K562 (cell line): Measurements from ENCODE around the gene PTPN1. TPM values are rescaled to one million over a fixed set of nuclear protein-coding genes. Genes with fewer than 3 reads are reported as not detected.

Source experiments
- ARNT ChIP-seq, 2 experiments: fragments of 450-650 bp; IDR thresholded peaks; 2 replicates each; pipeline ENCODE4 v1.6.1; 2016; ENCODE audit warnings: mild to moderate bottlenecking in 1 of 2
- DLX4 ChIP-seq: fragments of 250-450 bp; sonication (Bioruptor Pico); IDR thresholded peaks from 2 replicates; pipeline ENCODE4 v1.6.1; 2021; ENCODE audit warnings: mild to moderate bottlenecking
- E2F5 ChIP-seq: sonication (generic); formaldehyde crosslinking; IDR thresholded peaks from 2 replicates; pipeline ENCODE4 v1.8.0; 2022; ENCODE audit warnings: mild to moderate bottlenecking, missing genetic modification reagents
- ELF2 ChIP-seq: fragments of 250-450 bp; sonication (Bioruptor Pico); IDR thresholded peaks from 2 replicates; pipeline ENCODE4 v1.5.0; 2021; ENCODE audit warnings: mild to moderate bottlenecking
- GABPB2 ChIP-seq: fragments of 250-450 bp; sonication (Bioruptor Pico); conservative IDR thresholded peaks from 2 replicates; pipeline ENCODE4 v1.5.1; 2021; ENCODE audit warnings: mild to moderate bottlenecking
- HDAC8 ChIP-seq: fragments of 450-650 bp; IDR thresholded peaks from 2 replicates; pipeline ENCODE4 v1.6.1; 2016; ENCODE audit warnings: mild to moderate bottlenecking, missing genetic modification characterization, moderate library complexity, missing compliant biosample characterization
- L3MBTL2 ChIP-seq: fragments of 450-650 bp; IDR thresholded peaks from 2 replicates; pipeline ENCODE4 v1.6.1; 2016; ENCODE audit warnings: mild to moderate bottlenecking, moderate library complexity
- MAFF ChIP-seq: IDR thresholded peaks from 2 replicates; pipeline ENCODE4 v1.6.1; 2012; ENCODE audit warnings: low read length, improper control_type of control experiment
- RERE ChIP-seq: sonication (generic); formaldehyde crosslinking; IDR thresholded peaks from 2 replicates; pipeline ENCODE4 v1.8.0; 2023; ENCODE audit warnings: missing genetic modification reagents, mild to moderate bottlenecking, borderline replicate concordance
- RUNX1 ChIP-seq: sonication (generic); IDR thresholded peaks from 2 replicates; pipeline ENCODE4 v1.6.1; 2016; ENCODE audit warnings: antibody characterized with exemption, low read depth
- SMAD4 ChIP-seq: fragments of 250-450 bp; sonication (Bioruptor Pico); conservative IDR thresholded peaks from 2 replicates; pipeline ENCODE4 v1.8.0; 2021; ENCODE audit warnings: inconsistent platforms, mild to moderate bottlenecking, moderate library complexity
- TFE3 ChIP-seq: fragments of 450-650 bp; formaldehyde crosslinking; IDR thresholded peaks from 2 replicates; pipeline ENCODE4 v1.4.0; 2020; ENCODE audit warnings: mild to moderate bottlenecking, mixed read lengths
- TOE1 ChIP-seq, 2 experiments: fragments of 450-650 bp in 1 of 2; sonication (generic) in 1 of 2; formaldehyde crosslinking in 1 of 2; IDR thresholded peaks; 2 replicates each; pipeline versions ENCODE4 v1.7.1 to v1.8.0; 2016 to 2022; ENCODE audit warnings: borderline replicate concordance in 2 of 2, mild to moderate bottlenecking in 2 of 2, antibody characterized with exemption in 1 of 2, inconsistent platforms in 1 of 2, low read depth in 1 of 2, missing genetic modification reagents in 1 of 2, moderate library complexity in 1 of 2
- TRIM28 ChIP-seq: fragments of 450-650 bp; IDR thresholded peaks from 2 replicates; pipeline ENCODE4 v1.6.1; 2017
- ZEB2 ChIP-seq: fragments of 450-650 bp; IDR thresholded peaks from 2 replicates; pipeline ENCODE4 v1.6.1; 2016
- ZFP30 ChIP-seq: fragments of 250-450 bp; sonication (Bioruptor Pico); IDR thresholded peaks from 2 replicates; pipeline ENCODE4 v1.8.0; 2022; ENCODE audit warnings: moderate library complexity, mild to moderate bottlenecking, inconsistent platforms, borderline replicate concordance
- ZKSCAN1 ChIP-seq: fragments of 150-350 bp; IDR thresholded peaks from 2 replicates; pipeline ENCODE4 v1.6.1; 2016; ENCODE audit warnings: low read depth, low read length
- ZNF239 ChIP-seq: fragments of 250-450 bp; sonication (Bioruptor Pico); IDR thresholded peaks from 2 replicates; pipeline ENCODE4 v1.4.0; 2020; ENCODE audit warnings: mild to moderate bottlenecking
- ZNF431 ChIP-seq: sonication (generic); formaldehyde crosslinking; IDR thresholded peaks from 2 replicates; pipeline ENCODE4 v1.8.0; 2022; ENCODE audit warnings: mild to moderate bottlenecking, missing genetic modification reagents
- ZNF644 ChIP-seq: fragments of 200-800 bp; sonication (Bioruptor generic); IDR thresholded peaks from 2 replicates; pipeline ENCODE4 v1.6.1; 2016; ENCODE audit warnings: low read depth, missing genetic modification characterization, missing compliant biosample characterization
- polyA plus RNA-seq, 8 experiments: library from polyadenylated mRNA; depleted of rRNA in 4 of 8; stranded (reverse) in 5 of 8; unstranded in 3 of 8; fragments of >200 nt; fragmentation: Nextera tagmentation in 2 of 8; fragmentation: Illumina TruSeq in 1 of 8; extraction: Ambion mirVana in 2 of 8; extraction: Trizol in 1 of 8; gene quantifications; 2 replicates each; pipeline versions ENCODE4 v1.2.1 to v1.2.3, GENCODE V29; 2011 to 2014; ENCODE audit warnings: inconsistent platforms in 1 of 8, missing spikeins in 1 of 8
- total RNA-seq, 7 experiments: library from RNA; depleted of rRNA in 6 of 7; stranded (reverse); fragments of >200 nt in 6 of 7; fragmentation: Illumina TruSeq in 2 of 7; extraction: Trizol in 2 of 7; gene quantifications; 2 replicates each; pipeline versions ENCODE4 v1.2.1 to v1.2.3, GENCODE V29; 2011 to 2021; ENCODE audit warnings: low replicate concordance in 1 of 7

The PTPN1 gene
- total and polyA plus RNA-seq, 9 of the 15 experiments (the other 6 are each of a cell fraction or from before 2014, with no cell fraction given) = 11.0 to 85.3 (median 54.0) TPM

- no peak for TF ChIP-seq ARNT (IDR thresholded peaks at IDR 0.05)
- no peak for TF ChIP-seq ZNF239 (CRISPR knock-in tag)
- peak; percentile 70 for TF ChIP-seq ELF2 (CRISPR knock-in tag)
- TF ChIP-seq TFE3 (CRISPR knock-in tag) = no peak
- no peak for TF ChIP-seq ZKSCAN1
- TF ChIP-seq SMAD4 (CRISPR knock-in tag) = no peak
- TF ChIP-seq RUNX1 = 0 out of 2 replicates have a peak, but pooled peaks have one; percentile 72
- TF ChIP-seq RERE = no peak; the same call in 1 of the 2 replicates
- no peak for TF ChIP-seq ZFP30 (CRISPR knock-in tag)
- TF ChIP-seq DLX4 (CRISPR knock-in tag) = no peak
- TF ChIP-seq GABPB2 (CRISPR knock-in tag) = no peak
- TF ChIP-seq L3MBTL2 = peak; percentile 55
- no peak for TF ChIP-seq HDAC8 (tag)
- TF ChIP-seq TRIM28 = no peak
- TF ChIP-seq ZNF431 = peak; percentile 49; the same call in 1 of the 2 replicates
- no peak for TF ChIP-seq ZEB2
- TF ChIP-seq E2F5 = no peak
- TF ChIP-seq ZNF644 (tag) = 0 out of 2 replicates have a peak, but pooled peaks have one; percentile 41
- 0 out of 2 replicates have a peak, but pooled peaks have one; percentile 12 for TF ChIP-seq TOE1 (IDR thresholded peaks at IDR 0.05; ENCODE audit: borderline replicate concordance)
- TF ChIP-seq TOE1 (CRISPR knock-in tag; IDR thresholded peaks at IDR 0.05; ENCODE audit: borderline replicate concordance, low read depth) = 0 out of 2 replicates have a peak, but pooled peaks have one; percentile 10
- TF ChIP-seq MAFF = no peak
Observed at GRCh38 chr20:50509923-50510705, at the start of gene PTPN1 (continued).
